GM21367 (cell line): ENCODE data around the gene ST3GAL2.

Experiments
- ATAC-seq: cut with Tn5 transposase; IDR thresholded peaks from one replicate; pipeline ENCODE4 v1.9.1; 2021; ENCODE audit not compliant: unreplicated experiment

Gene ST3GAL2, protein sequence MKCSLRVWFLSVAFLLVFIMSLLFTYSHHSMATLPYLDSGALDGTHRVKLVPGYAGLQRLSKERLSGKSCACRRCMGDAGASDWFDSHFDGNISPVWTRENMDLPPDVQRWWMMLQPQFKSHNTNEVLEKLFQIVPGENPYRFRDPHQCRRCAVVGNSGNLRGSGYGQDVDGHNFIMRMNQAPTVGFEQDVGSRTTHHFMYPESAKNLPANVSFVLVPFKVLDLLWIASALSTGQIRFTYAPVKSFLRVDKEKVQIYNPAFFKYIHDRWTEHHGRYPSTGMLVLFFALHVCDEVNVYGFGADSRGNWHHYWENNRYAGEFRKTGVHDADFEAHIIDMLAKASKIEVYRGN

DNA sequence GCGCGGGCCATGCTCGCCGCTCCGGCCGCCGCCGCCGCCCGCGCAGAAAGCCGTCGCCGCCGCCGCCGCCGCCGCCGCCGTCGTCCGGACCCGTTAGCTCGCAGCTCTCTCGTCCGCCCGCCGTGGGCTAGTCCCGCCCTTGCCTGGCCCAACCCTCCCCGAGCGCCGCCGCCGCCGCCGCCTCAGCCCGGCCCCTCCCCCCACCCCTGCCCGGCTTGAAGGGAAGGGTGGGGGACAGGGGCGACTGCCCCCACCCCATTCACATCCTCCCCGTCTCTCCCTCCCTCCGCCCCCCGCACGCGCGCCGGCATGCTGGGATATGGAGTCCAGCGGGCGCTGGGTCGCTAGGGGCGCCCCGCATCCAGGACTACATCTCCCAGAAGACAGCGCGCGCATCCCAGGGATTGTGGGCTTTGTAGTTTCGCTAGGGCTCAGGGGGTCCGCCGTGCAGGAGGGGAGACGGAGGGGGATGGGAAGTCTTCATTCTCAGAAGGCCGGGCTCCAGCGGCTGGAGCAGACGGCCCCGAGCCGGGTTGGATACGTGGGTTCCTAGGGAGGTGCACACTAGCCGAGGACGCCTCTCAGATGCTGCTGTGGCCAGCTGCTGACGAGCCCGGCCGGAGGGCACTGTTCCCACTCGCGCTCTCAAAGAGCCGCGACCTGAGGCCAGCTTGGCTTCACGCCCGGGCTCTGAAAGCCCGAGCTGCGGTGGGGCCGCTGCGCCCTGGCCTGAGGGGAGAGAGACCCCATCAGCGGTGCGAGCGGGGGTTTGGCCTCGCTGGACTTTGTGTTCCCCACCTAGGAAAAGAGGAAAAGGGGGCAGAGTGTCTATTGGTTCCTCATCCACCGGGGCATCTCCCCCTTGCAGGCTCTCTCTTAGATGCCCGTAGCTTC is at the start of gene ST3GAL2:
ST3GAL2 (minus strand) TSS at position 132 of the 894 bp plus-strand sequence. CDS start 40,570 bp downstream, outside the sequence.
- ATAC-seq = peak; percentile 59

DNA sequence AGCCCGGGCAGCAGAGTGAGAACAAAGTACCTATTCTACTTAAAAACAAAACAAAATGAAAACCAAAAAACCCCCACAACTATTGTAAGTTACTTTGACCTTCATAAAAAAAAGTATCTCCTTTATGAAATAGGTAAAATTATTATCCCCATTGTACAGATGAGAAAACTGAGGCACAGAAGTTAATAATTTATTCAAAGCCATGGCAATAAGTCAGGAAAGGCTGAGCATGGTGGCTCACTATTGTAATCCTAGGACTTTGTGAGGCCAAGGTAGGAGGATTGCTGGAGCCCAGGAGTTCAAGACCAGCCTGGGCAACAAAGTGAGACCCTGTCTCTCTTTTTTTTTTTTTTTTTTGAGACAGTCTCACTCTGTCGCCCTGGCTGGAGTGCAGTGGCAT is 46.0 kb upstream of the ST3GAL2 start:
- no peak for ATAC-seq

DNA sequence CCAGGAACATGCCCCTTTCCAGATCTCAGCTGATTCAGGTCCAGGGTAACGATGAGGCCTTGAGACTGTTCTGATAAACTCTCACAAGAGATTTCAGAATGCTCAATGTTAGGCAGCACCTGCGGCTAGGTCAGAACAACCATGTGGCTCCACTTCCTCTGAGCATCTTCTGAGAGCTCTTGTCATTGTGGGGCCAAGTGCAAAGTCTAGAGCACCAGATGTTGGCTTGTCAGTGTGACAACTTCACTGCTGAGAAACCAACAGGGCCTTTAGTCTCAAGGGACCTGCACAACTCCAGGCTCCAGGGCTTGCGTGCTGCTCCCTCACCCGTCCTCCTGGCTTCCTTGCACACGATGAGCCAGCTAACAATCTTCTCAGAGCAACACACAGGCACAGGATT is 44.5 kb upstream of the ST3GAL2 start:
- no peak for ATAC-seq

DNA sequence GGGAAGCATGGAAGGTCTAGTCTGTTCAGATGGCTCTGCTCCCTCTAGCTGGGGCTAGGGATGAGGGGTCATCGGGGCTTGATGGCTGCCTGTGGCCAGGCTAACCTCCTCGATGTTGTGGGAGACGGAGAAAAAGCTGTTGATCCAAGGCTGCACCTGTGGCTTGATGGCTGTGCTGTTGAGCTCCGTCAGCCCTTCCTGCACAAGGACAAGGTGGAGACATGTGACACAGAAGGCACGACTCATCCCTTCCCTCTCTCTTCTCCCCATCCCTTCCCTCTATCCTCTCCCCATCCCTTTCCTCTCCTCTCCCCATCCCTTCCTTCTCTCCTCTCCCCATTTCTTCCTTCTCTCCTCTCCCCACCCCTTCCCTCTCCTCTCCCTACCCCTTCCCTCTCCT is 43.7 kb upstream of the ST3GAL2 start:
- no peak for ATAC-seq

DNA sequence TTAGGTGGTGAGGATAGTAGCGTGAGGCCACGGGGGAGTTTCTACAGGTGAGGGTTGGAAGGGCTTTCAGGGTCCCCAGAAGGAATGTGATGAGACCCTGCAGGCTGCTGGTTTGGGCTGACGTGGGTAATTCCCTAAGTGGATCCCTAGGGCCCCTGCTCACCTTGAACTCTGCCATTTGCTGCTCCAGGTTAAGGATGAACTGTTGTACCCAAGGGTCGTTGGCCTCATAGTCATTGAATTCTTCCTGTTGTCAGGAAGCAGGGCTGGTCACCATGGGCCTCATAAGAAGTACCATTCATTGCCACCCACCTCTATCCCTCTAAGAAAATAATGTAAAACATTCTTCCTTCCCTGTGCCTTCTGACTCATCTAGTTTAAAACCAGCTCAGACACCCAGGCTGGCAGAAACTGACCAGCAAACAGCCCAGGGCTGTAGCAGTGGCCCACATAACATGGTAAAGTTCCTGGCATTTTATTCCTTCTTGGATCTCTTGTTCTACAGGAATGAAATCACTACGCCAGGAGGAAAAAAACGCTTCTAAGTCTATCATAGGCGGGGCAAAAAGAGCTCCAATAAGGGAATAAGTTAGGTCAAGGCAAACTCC is 43.1 kb upstream of the ST3GAL2 start:
- no peak for ATAC-seq

DNA sequence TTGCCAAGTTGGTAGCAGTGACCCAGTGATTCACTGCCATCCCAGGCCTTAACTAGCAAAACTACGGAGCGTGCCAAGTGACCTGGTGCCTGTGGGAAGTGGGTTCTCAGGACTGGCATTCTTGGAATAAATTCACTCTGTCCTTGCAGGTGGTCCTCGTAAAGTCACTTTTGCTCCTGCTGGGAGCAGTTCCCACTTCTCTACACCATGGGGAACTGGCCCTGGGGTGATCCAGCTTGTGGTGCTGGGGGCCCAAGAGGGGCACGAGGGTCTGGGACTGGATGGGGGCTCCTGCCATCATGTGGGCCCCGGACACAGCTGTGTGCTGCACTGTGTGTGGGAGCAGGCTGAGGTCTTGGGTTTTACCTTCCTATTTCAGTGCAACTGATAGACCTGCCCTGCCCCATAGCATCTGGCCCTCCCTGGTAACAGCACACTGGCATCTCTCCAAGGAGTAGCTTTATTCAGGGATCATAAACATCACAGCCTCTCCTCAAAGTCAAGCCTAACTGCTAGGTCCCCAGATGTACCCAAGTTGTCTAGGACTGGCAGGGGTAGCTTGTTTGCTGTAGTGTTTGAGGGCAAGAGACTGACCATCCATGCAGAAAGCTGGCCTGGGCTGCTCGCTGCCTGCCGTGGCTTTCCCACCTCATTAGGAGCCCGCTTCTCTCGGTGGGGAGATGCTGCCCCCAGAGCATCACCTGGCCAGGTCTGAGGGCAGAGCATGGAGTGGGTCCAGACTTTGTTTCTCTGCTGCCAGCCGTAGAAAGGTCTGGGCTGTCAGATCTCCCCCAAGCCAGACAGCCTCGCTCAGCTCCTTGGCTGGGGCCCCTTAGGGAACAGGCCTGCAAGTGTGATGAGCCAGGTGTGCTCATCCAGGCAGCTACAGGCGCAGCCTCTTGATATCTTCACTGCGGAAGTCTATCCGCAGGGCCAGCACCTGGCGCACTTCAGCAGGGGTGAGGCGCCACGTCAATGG is 41.5 kb upstream of the ST3GAL2 start:
- no peak for ATAC-seq

DNA sequence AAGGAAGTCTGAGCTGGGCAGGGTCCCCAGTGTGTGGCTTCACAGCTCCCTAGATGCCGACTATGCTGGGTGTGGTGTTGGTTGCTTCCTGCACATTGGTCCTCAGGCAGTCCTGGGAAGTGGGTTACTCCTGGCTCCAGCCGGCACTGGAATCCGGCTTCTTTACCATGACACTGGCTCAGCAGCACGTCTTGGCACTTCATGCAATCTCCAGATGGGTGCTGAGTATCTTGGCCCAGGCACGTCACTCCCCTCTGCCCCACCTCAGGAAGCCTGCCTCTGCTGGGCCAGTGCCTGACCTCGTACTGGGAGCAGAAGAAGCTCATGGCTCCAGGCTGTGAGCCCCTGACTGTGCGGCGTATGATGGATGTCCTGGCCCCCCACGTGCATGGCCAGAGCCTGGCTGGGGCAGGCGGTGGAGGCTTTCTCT is 40.0 kb upstream of the ST3GAL2 start:
- ATAC-seq = no peak

DNA sequence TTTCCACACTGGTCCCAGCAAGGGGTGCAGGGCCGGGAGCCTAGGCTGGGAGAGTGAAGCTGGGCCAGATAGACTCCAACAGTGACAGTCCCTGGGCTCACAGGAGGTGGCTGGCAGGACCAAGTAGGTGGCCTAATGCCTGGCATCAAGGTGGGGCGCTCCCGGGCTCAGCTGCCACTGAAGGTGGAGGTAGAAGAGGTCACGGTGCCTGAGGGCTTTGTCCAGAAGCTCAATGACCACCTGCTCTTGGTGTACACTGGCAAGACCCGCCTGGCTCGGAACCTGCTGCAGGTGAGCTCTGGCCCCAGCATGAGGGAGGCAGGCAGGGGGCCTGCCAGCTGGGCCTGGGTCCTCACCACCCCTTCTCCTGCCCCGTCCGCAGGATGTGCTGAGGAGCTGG is 39.3 kb upstream of the ST3GAL2 start:
- ATAC-seq = no peak

DNA sequence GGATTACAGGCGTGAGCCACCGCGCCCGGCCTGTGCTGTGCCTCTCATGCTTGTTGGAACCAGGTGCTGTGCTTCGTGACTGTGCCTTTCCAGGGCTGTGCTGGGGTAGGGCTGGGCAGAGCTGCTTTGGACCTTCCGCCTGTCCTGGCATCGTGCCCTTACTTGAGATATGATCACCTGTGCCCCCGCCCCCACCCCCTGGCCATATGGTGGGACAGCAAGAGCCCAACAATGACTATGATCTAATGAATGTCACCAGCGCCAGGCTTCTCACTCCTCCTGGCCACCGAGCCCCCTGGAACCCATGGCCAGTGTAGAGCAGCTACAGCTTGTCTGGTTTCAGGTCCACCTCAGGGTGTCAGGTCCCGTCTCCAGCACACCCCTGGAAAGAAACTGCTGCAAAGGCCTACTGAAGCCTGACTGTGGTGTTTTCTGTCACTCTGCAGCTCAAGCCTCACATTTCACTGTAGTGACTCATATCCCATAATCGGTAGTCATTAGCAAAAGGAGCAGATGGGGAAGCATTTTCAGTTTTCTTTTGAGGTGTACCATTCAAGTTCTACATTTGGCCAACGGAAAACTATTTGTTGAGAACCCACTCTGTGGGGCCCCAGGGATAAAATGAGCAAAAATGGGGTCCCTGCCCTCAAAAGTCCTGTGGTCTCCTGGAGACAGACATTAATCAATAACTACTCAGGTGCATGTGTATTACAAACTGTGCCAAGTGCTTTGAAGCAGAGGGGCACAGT is 37.5 kb upstream of the ST3GAL2 start:
- peak; percentile 64 for ATAC-seq

DNA sequence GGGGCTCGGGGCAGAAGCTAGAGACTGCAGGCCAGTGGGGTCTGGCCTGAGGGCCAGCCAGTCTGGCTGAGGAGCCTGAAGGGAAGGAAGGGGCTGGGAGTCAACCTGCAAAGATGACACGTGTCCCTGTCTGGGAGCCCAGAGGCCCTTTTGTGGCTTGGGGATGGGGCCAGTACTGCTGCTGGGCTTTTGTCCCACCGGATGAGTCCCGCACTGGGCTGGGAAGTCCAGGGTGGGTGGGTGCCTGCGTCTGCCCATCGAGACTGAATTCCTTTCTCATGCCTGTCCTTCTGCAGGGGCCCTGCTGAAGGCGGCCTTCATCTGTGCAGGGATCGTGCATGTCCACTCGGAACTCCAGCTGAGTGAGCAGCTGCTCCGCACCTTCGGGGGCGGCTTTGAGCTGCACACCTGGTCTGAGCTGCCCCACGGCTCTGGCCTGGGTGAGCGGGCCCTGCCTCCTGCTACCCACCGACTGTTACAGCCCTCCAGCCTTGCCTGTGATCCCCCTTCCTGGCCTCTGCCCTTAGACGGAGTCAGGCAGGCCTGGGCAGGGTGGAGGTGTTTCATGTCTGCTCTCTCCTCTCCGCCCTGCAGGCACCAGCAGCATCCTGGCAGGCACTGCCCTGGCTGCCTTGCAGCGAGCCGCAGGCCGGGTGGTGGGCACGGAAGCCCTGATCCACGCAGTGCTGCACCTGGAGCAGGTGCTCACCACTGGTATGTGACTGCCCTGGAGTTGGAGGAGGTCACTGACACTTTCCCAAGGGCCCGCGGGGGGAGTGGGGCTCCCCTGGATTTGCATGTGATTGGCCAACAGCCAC is 36.4 kb upstream of the ST3GAL2 start:
- no peak for ATAC-seq

DNA sequence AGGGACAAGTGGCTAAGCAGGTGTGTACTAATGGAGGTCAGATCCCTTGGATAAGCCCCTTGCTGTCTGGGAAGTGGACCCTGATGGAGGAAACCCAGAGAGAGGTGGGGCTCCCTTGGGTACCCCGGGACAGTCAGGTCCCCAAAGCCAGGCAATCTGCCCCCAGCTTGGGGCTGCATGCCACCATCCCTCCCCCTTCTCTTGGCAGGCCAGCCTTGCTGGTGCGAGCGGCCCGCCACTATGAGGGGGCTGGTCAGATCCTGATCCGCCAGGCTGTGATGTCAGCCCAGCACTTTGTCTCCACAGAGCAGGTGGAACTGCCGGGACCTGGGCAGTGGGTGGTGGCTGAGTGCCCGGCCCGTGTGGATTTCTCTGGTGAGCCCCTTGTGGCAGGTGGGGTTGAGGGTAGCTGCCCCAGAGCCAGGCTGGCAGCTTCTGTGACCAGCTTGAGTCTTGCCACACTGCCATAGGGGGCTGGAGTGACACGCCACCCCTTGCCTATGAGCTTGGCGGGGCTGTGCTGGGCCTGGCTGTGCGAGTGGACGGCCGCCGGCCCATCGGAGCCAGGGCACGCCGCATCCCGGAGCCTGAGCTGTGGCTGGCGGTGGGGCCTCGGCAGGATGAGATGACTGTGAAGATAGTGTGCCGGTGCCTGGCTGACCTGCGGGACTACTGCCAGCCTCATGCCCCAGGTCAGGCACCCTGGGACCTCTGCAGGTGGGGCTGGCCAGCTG is 35.6 kb upstream of the ST3GAL2 start:
- no peak for ATAC-seq

DNA sequence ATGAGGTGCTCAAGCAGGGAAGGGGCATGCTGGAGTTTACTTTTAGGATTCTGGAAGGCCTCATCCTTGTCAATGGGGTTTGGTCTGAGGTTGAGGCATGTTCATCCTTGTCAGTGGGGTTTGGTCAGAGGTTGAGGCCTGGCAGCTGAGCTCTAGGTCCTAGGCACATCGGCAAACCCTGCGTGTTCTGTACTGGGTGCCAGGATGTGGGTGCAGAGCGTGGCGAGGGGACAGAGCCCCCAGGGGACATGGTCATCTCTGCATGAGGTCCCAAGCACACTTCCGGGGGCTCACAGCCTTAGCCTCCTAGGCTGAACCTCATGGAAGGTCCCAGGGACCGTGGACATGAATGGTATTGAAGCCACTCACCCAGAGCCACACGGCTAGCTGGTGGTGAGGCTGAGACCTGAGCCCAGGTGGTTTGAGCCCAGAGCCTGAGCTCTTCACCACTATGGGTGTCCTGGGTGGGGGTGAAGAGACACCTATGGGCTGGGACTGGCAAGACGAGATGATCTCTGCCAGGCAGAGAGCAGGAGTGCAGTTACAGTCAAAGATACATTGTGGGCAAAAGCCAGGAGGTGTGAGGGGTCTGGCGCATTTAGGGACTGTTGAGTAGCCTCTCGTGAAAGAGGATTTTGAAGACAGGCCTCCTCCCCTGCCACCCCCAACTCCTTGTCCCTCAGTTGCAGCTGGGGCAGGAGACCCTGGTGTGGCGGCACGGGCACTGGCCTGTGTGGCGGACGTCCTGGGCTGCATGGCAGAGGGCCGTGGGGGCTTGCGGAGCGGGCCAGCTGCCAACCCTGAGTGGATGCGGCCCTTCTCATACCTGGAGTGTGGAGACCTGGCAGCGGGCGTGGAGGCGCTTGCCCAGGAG is 34.8 kb upstream of the ST3GAL2 start:
- ATAC-seq = no peak

DNA sequence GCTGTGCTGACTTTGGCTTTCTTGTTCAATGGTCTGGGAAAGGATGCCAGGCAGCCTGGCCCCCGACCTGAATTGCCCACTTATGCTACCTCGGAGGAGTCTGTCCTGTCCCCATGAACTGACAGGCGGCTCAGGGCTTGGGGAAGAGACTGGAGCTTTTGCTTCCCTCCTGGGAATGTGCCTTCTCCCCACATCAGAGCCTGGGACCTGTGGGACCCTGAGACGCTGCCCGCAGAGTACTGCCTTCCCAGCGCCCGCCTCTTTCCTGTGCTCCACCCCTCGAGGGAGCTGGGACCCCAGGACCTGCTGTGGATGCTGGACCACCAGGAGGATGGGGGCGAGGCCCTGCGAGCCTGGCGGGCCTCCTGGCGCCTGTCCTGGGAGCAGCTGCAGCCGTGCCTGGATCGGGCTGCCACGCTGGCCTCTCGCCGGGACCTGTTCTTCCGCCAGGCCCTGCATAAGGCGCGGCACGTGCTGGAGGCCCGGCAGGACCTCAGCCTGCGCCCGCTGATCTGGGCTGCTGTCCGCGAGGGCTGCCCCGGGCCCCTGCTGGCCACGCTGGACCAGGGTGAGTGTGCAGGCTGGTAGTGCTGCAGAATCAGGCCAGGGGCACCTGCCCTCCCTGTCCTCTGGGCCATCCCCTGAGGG is 34.0 kb upstream of the ST3GAL2 start:
- no peak for ATAC-seq

DNA sequence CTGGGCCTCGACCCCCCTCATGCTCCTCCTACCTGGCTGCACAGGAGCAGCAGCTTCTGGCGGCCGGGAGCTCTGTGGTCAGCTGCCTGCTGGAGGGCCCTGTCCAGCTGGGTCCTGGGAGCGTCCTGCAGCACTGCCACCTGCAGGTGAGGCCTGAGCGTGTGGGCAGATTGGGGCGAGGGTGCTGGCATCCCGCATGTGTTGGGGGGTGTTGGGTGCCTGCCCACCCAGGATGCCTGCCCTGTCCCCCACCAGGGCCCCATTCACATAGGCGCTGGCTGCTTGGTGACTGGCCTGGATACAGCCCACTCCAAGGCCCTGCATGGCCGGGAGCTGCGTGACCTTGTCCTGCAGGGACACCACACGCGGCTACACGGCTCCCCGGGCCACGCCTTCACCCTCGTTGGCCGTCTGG is 32.0 kb upstream of the ST3GAL2 start:
- no peak for ATAC-seq

DNA sequence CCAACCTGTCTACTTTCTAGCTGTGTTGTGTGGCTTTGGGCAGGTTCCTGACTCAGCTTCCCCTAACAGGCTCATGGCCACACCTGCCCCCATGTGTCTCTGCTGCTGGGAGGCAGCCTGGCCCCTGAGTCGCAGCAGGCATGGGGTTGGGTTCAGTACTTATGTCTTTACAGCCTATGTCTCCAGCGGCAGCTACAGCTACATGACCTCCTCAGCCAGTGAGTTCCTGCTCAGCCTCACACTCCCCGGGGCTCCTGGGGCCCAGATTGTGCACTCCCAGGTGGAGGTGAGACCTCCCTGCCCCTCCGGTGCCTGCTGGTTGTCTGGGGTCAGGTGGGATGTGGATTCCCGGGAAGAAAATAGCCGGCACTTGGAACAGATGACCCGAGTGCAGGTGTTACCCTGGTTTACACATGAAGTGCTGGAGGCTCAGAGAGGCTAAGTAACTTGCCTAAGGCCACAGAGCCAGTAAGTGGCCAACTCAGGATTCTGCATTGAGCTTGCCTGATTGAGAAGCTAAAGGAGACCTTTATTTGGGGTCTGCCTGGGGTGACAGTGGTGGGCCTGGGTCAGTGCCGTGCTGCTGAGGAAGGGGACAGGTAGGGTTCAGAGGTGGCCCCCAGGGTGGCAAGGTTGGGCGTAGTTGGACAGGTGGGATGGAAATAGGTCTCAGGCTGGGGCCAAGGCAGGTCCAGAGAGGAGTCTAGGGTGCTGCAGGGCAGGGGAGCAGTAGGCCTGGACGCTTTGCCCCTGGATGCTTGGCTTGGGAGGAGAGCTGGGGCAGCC is 31.4 kb upstream of the ST3GAL2 start:
- no peak for ATAC-seq
